ENCODE measurements around the gene OTUD4.
"Not testable (repeated sequence)": the region's sequence is repeated elsewhere in the genome, so short reads cannot be mapped to it uniquely, and the experiment has no call there.

The OTUD4 gene

GRCh38 chr4:145178740-145179280, 1.6 kb downstream of the OTUD4 start:
- DNase-seq (ENCODE audit: low read depth): no peak

GRCh38 chr4:145177906-145178538, 2.4 kb downstream of the OTUD4 start:
- DNase-seq (ENCODE audit: low read depth): peak; percentile 26

GRCh38 chr4:145177511-145177905, 2.9 kb downstream of the OTUD4 start:
- DNase-seq (ENCODE audit: low read depth): peak; percentile 38

GRCh38 chr4:145176641-145177432, 3.6 kb downstream of the OTUD4 start:
- DNase-seq (ENCODE audit: low read depth): peak; percentile 11

GRCh38 chr4:145171911-145172310, 8.5 kb downstream of the OTUD4 start:
- DNase-seq (ENCODE audit: low read depth): no peak

- DNase-seq (ENCODE audit: low read depth): no peak
Measured at GRCh38 chr4:145170223-145170622, 10.2 kb downstream of the OTUD4 start.

GRCh38 chr4:145168581-145169187, 11.7 kb downstream of the OTUD4 start:
- no peak for DNase-seq (ENCODE audit: low read depth)

GRCh38 chr4:145167887-145168286, 12.5 kb downstream of the OTUD4 start:
- no peak for DNase-seq (ENCODE audit: low read depth)

- DNase-seq (ENCODE audit: low read depth): no peak
Measured at GRCh38 chr4:145161549-145161948, 18.8 kb downstream of the OTUD4 start.

GRCh38 chr4:145156986-145157385, 23.4 kb downstream of the OTUD4 start:
- DNase-seq (ENCODE audit: low read depth): no peak

- DNase-seq (ENCODE audit: low read depth): no peak
Measured at GRCh38 chr4:145155268-145155870, 25.0 kb downstream of the OTUD4 start.

- DNase-seq (ENCODE audit: low read depth): no peak
Measured at GRCh38 chr4:145154573-145154972, 25.8 kb downstream of the OTUD4 start.

- DNase-seq (ENCODE audit: low read depth): no peak
Measured at GRCh38 chr4:145153904-145154298, 26.5 kb downstream of the OTUD4 start.

GRCh38 chr4:145153181-145153903, 27.0 kb downstream of the OTUD4 start:
- DNase-seq (ENCODE audit: low read depth): no peak

GRCh38 chr4:145148980-145149379, 31.4 kb downstream of the OTUD4 start:
- DNase-seq (ENCODE audit: low read depth): no peak

GRCh38 chr4:145136219-145136618, 44.2 kb downstream of the OTUD4 start:
- not testable (repeated sequence) for DNase-seq (ENCODE audit: low read depth)

- DNase-seq (ENCODE audit: low read depth): peak; percentile 10
Measured at GRCh38 chr4:145132511-145133098, 47.8 kb downstream of the OTUD4 start.

- no peak for DNase-seq (ENCODE audit: low read depth)
Measured at GRCh38 chr4:145131848-145132247, 48.5 kb downstream of the OTUD4 start.

GRCh38 chr4:145130788-145131399, 49.5 kb downstream of the OTUD4 start:
- peak; percentile 89 for DNase-seq (ENCODE audit: low read depth)

GRCh38 chr4:145130130-145130529, 50.3 kb downstream of the OTUD4 start:
- DNase-seq (ENCODE audit: low read depth): no peak

GRCh38 chr4:145125396-145125795, 55.0 kb downstream of the OTUD4 start:
- DNase-seq (ENCODE audit: low read depth): no peak
